HepG2 (cell line): ENCODE results near the gene RPL3. TPM values are rescaled to one million over a fixed set of nuclear protein-coding genes. Genes with fewer than 3 reads are reported as not detected.
A peak's percentile ranks its signal among the peaks of the same experiment; 100 is the strongest.

Source experiments
- ARID4A ChIP-seq: sonication (generic); formaldehyde crosslinking; IDR thresholded peaks from 2 replicates; pipeline ENCODE4 v1.5.0; 2020; ENCODE audit warnings: mild to moderate bottlenecking, missing genetic modification reagents, borderline replicate concordance
- BCL3 ChIP-seq: sonication (generic); formaldehyde crosslinking; IDR thresholded peaks from 2 replicates; pipeline ENCODE4 v1.5.1; 2020; ENCODE audit warnings: mild to moderate bottlenecking, missing genetic modification reagents, moderate library complexity
- ELF1 ChIP-seq: sonication (generic); formaldehyde crosslinking; IDR thresholded peaks from 2 replicates; pipeline ENCODE4 v1.4.0; 2020; ENCODE audit warnings: missing genetic modification reagents
- FOSL2 ChIP-seq: sonication (generic); formaldehyde crosslinking; IDR thresholded peaks from 2 replicates; pipeline ENCODE4 v1.4.0; 2020; ENCODE audit warnings: missing genetic modification reagents
- GPN1 ChIP-seq: sonication (generic); formaldehyde crosslinking; IDR thresholded peaks from 2 replicates; pipeline ENCODE4 v1.5.1; 2020; ENCODE audit warnings: missing genetic modification reagents, borderline replicate concordance
- IKZF1 ChIP-seq: fragments of 450-650 bp; IDR thresholded peaks from 2 replicates; pipeline ENCODE4 v1.7.1; 2016
- IKZF4 ChIP-seq: sonication (generic); formaldehyde crosslinking; IDR thresholded peaks from 2 replicates; pipeline ENCODE4 v1.5.1; 2020; ENCODE audit warnings: borderline replicate concordance, mild to moderate bottlenecking, low read depth, missing genetic modification reagents; ENCODE audit errors: not compliant biosample characterization
- IRX3 ChIP-seq: sonication (generic); formaldehyde crosslinking; IDR thresholded peaks from 2 replicates; pipeline ENCODE4 v1.8.1; 2023; ENCODE audit warnings: mild to moderate bottlenecking, low read depth, missing genetic modification reagents, borderline replicate concordance
- MAFK ChIP-seq, 2 experiments: IDR thresholded peaks in 1 of 2; conservative IDR thresholded peaks in 1 of 2; 2 replicates each; pipeline ENCODE4 v1.6.1; 2011; ENCODE audit warnings: improper control_type of control experiment in 2 of 2, low read length in 2 of 2
- MBD4 ChIP-seq: IDR thresholded peaks from 2 replicates; pipeline ENCODE4 v1.6.1; 2012; ENCODE audit warnings: low read length, inconsistent platforms, borderline replicate concordance
- NR1H2 ChIP-seq: sonication (generic); formaldehyde crosslinking; IDR thresholded peaks from 2 replicates; pipeline ENCODE4 v1.8.1; 2022; ENCODE audit warnings: low read depth, missing genetic modification reagents, borderline replicate concordance
- POLR2A ChIP-seq, 2 experiments: IDR thresholded peaks; 2 replicates each; pipeline ENCODE4 v1.6.1; 2011; ENCODE audit warnings: low read depth in 2 of 2, low read length in 2 of 2, mild to moderate bottlenecking in 1 of 2, moderate library complexity in 1 of 2; ENCODE audit not compliant: insufficient read depth in 1 of 2
- REPIN1 ChIP-seq: sonication (generic); formaldehyde crosslinking; IDR thresholded peaks from 2 replicates; pipeline ENCODE4 v1.8.0; 2022; ENCODE audit warnings: missing genetic modification reagents, low read depth, mild to moderate bottlenecking, borderline replicate concordance
- SMARCC2 ChIP-seq: fragments of 450-650 bp; IDR thresholded peaks from 2 replicates; pipeline ENCODE4 v1.6.1; 2017; ENCODE audit warnings: antibody characterized with exemption, mild to moderate bottlenecking
- SRSF4 ChIP-seq: fragments of 200-400 bp; formaldehyde crosslinking; IDR thresholded peaks from one replicate; pipeline ENCODE4 v1.6.1; 2018; ENCODE audit warnings: mild to moderate bottlenecking, low read depth, low read length, moderate library complexity; ENCODE audit not compliant: poor library complexity, severe bottlenecking
- TAF1 ChIP-seq: sonication (generic); formaldehyde crosslinking; IDR thresholded peaks from 2 replicates; pipeline ENCODE4 v1.4.0; 2020; ENCODE audit warnings: missing genetic modification reagents
- TCF12 ChIP-seq, 2 experiments: fragments of 450-650 bp in 1 of 2; sonication (generic) in 1 of 2; formaldehyde crosslinking in 1 of 2; IDR thresholded peaks; 2 replicates each; pipeline versions ENCODE4 v1.6.1 to v1.8.0; 2017 to 2022; ENCODE audit warnings: antibody characterized with exemption in 1 of 2, mild to moderate bottlenecking in 1 of 2, missing genetic modification reagents in 1 of 2, moderate library complexity in 1 of 2
- ZBTB7B ChIP-seq: sonication (generic); formaldehyde crosslinking; IDR thresholded peaks from 2 replicates; pipeline ENCODE4 v1.4.0; 2020; ENCODE audit warnings: missing genetic modification reagents
- ZNF180 ChIP-seq: sonication (generic); formaldehyde crosslinking; IDR thresholded peaks from 2 replicates; pipeline ENCODE4 v1.4.0; 2020; ENCODE audit warnings: low read depth, missing genetic modification reagents, borderline replicate concordance
- ZNF264 ChIP-seq: sonication (generic); formaldehyde crosslinking; IDR thresholded peaks from 2 replicates; pipeline ENCODE4 v1.4.0; 2020; ENCODE audit warnings: missing genetic modification reagents
- ZNF292 ChIP-seq: sonication (generic); formaldehyde crosslinking; IDR thresholded peaks from 2 replicates; pipeline ENCODE4 v1.8.1; 2022; ENCODE audit warnings: mild to moderate bottlenecking, low read depth, missing genetic modification reagents, borderline replicate concordance
- ZNF333 ChIP-seq: sonication (generic); formaldehyde crosslinking; IDR thresholded peaks from 2 replicates; pipeline ENCODE4 v1.4.0; 2020; ENCODE audit warnings: mild to moderate bottlenecking, missing genetic modification reagents, borderline replicate concordance
- ZNF496 ChIP-seq: sonication (generic); formaldehyde crosslinking; IDR thresholded peaks from 2 replicates; pipeline ENCODE4 v1.8.1; 2023; ENCODE audit warnings: mild to moderate bottlenecking, moderate library complexity, missing genetic modification reagents; ENCODE audit not compliant: insufficient replicate concordance
- ZNF567 ChIP-seq: sonication (generic); formaldehyde crosslinking; IDR thresholded peaks from 2 replicates; pipeline ENCODE4 v1.8.1; 2023; ENCODE audit warnings: mild to moderate bottlenecking, missing genetic modification reagents, borderline replicate concordance
- ZNF747 ChIP-seq: sonication (generic); formaldehyde crosslinking; IDR thresholded peaks from 2 replicates; pipeline ENCODE4 v1.8.1; 2023; ENCODE audit warnings: missing genetic modification reagents, mild to moderate bottlenecking, borderline replicate concordance
- ZNF782 ChIP-seq: sonication (generic); formaldehyde crosslinking; IDR thresholded peaks from 2 replicates; pipeline ENCODE4 v1.4.0; 2020; ENCODE audit warnings: missing genetic modification reagents, mild to moderate bottlenecking, borderline replicate concordance
- polyA plus RNA-seq, 8 experiments: library from polyadenylated mRNA; depleted of rRNA in 3 of 8; stranded (reverse) in 7 of 8; unstranded in 1 of 8; fragments of >200 nt; fragmentation: Illumina TruSeq in 4 of 8; extraction: Trizol in 4 of 8; gene quantifications; 2 replicates each; pipeline versions ENCODE4 v1.2.1 to v1.2.3, GENCODE V29; 2011 to 2016; ENCODE audit warnings: low read depth in 4 of 8, missing spikeins in 1 of 8, mixed read lengths in 1 of 8; ENCODE audit not compliant: insufficient read depth in 1 of 8
- total RNA-seq, 5 experiments: library from RNA; depleted of rRNA; stranded (reverse); fragments of >200 nt; fragmentation: Illumina TruSeq; extraction: Trizol; gene quantifications; 2 replicates each; pipeline ENCODE4 v1.2.3, GENCODE V29; 2016; ENCODE audit warnings: low read depth in 1 of 5

Gene RPL3
- total and polyA plus RNA-seq, 2 of the 13 experiments (the other 11 are each of a cell fraction or from before 2014, with no cell fraction given), result 1,051 to 3,279 TPM

- TF ChIP-seq ZNF567 (CRISPR knock-in tag) (no peak), BCL3 (CRISPR knock-in tag) (no peak), SMARCC2 (no peak), ZBTB7B (CRISPR knock-in tag) (no peak), IKZF1 (no peak), ZNF264 (CRISPR knock-in tag) (no peak), MAFK (conservative IDR thresholded peaks at IDR 0.05 in 1 of 2, IDR thresholded peaks at IDR 0.05 in 1 of 2; ENCODE audit: low read length in 2 of 2) (peak; percentile 86 to 89), NR1H2 (CRISPR knock-in tag) (no peak), IRX3 (no peak), TAF1 (CRISPR knock-in tag) (no peak), ARID4A (peak; percentile 23; the same call in 1 of the 2 replicates), ZNF747 (CRISPR knock-in tag) (no peak), POLR2A (IDR thresholded peaks at IDR 0.05; ENCODE audit: insufficient read depth in 1 of 2, low read depth in 2 of 2, low read length in 2 of 2) (peak; percentile 16 to 31; a peak in 1 of 4 replicates), SRSF4 (no peak), ZNF496 (no peak), ZNF333 (CRISPR knock-in tag) (no peak), ZNF292 (CRISPR knock-in tag) (no peak), MBD4 (no peak), ZNF782 (CRISPR knock-in tag) (no peak), TCF12 (IDR thresholded peaks at IDR 0.05) (no peak), TCF12 (CRISPR knock-in tag; IDR thresholded peaks at IDR 0.05) (no peak), ZNF180 (CRISPR knock-in tag) (no peak), IKZF4 (CRISPR knock-in tag) (no peak), GPN1 (no peak), ELF1 (no peak), FOSL2 (CRISPR knock-in tag) (peak; percentile 21; the same call in 1 of the 2 replicates), REPIN1 (no peak)
These were observed 1.5 kb downstream of the RPL3 start (continued) for GRCh38 chr22:39317775-39318506.
